Keratinocyte (primary cell): ENCODE measurements around the gene PCNX1. TPM values are rescaled to one million over a fixed set of nuclear protein-coding genes. Genes with fewer than 3 reads are reported as not detected.
"Not testable (repeated sequence)": the region's sequence is repeated elsewhere in the genome, so short reads cannot be mapped to it uniquely, and the experiment has no call there.

Source experiments
- DNase-seq: peaks from one replicate; pipeline ENCODE4 v3.0.0-alpha.2; 2011; ENCODE audit warnings: low read depth, missing footprints, low spot score
- FAIRE-seq: peaks from 2 replicates; lab custom pipeline; 2011; peaks lifted over from hg19 to GRCh38; lab: Jason Lieb, UNC
- H2AFZ ChIP-seq: 2 replicates; pipeline ENCODE4 v1.6.0; 2012; ENCODE audit warnings: low read length, control low read depth, inconsistent platforms; ENCODE audit not compliant: control insufficient read depth
- H3K27ac ChIP-seq: 2 replicates; pipeline ENCODE4 v1.5.1; 2011; ENCODE audit warnings: low read length; ENCODE audit not compliant: control insufficient read depth, insufficient read depth
- H3K27me3 ChIP-seq: 3 replicates; pipeline ENCODE4 v1.6.0; 2011; ENCODE audit warnings: low read length; ENCODE audit not compliant: control insufficient read depth, insufficient read depth; ENCODE audit errors: extremely low read depth
- H3K36me3 ChIP-seq, 2 experiments: 2 replicates in 1 of 2; 3 replicates in 1 of 2; pipeline ENCODE4 v1.5.1; 2011; ENCODE audit warnings: low read length in 2 of 2, mild to moderate bottlenecking in 1 of 2; ENCODE audit not compliant: control insufficient read depth in 2 of 2, insufficient read depth in 2 of 2; ENCODE audit errors: extremely low read depth in 1 of 2
- H3K4me1 ChIP-seq: 3 replicates; pipeline ENCODE4 v1.5.1; 2011; ENCODE audit warnings: low read length; ENCODE audit not compliant: control insufficient read depth, insufficient read depth; ENCODE audit errors: extremely low read depth
- H3K4me2 ChIP-seq: 3 replicates; pipeline ENCODE4 v1.6.0; 2011; ENCODE audit warnings: low read depth, low read length; ENCODE audit not compliant: control insufficient read depth, insufficient read depth; ENCODE audit errors: extremely low read depth
- H3K4me3 ChIP-seq, 3 experiments: fragments of 200-600 bp in 1 of 3; sonication (generic) in 1 of 3; 2 replicates in 2 of 3; 3 replicates in 1 of 3; pipeline ENCODE4 v1.5.1; 2011 to 2016; ENCODE audit warnings: low read length in 3 of 3, mild to moderate bottlenecking in 3 of 3, control low read depth in 2 of 3, inconsistent platforms in 1 of 3, low read depth in 1 of 3, mixed read lengths in 1 of 3, mixed run types in 1 of 3, moderate library complexity in 1 of 3; ENCODE audit not compliant: control insufficient read depth in 2 of 3, insufficient read depth in 2 of 3; ENCODE audit errors: extremely low read depth in 1 of 3
- H3K79me2 ChIP-seq: 2 replicates; pipeline ENCODE4 v1.6.0; 2012; ENCODE audit warnings: low read length; ENCODE audit not compliant: control insufficient read depth, insufficient read depth
- H3K9ac ChIP-seq: 3 replicates; pipeline ENCODE4 v1.6.0; 2011; ENCODE audit warnings: low read length; ENCODE audit not compliant: control insufficient read depth, insufficient read depth; ENCODE audit errors: extremely low read depth
- H3K9me1 ChIP-seq: 3 replicates; pipeline ENCODE4 v1.6.0; 2011; ENCODE audit warnings: low read length; ENCODE audit not compliant: control insufficient read depth, insufficient read depth; ENCODE audit errors: extremely low read depth
- H3K9me3 ChIP-seq: 2 replicates; pipeline ENCODE4 v1.5.1; 2012; ENCODE audit warnings: low read depth, low read length; ENCODE audit not compliant: control insufficient read depth
- H4K20me1 ChIP-seq: 3 replicates; pipeline ENCODE4 v1.6.0; 2011; ENCODE audit warnings: low read length; ENCODE audit not compliant: control insufficient read depth, insufficient read depth; ENCODE audit errors: extremely low read depth
- CTCF ChIP-seq, 3 experiments: IDR thresholded peaks in 1 of 3; conservative IDR thresholded peaks in 1 of 3; optimal IDR thresholded peaks in 1 of 3; 2 replicates in 2 of 3; 3 replicates in 1 of 3; pipeline versions ENCODE3 to v1.5.1; 2011; ENCODE audit warnings: low read length in 3 of 3, mild to moderate bottlenecking in 3 of 3, moderate library complexity in 2 of 3, control low read depth in 1 of 3, inconsistent platforms in 1 of 3; ENCODE audit not compliant: insufficient read depth in 2 of 3; ENCODE audit errors: extremely low read depth in 1 of 3
- EZH2 ChIP-seq: IDR thresholded peaks from one replicate; pipeline ENCODE4 v1.6.1; 2012; ENCODE audit warnings: inconsistent platforms, mild to moderate bottlenecking, low read length, moderate library complexity
- dilution Hi-C: fragments of 300-500 bp; cut with MboI; formaldehyde crosslinking; loops from one replicate; pipeline ENCODE4 v1.7.0; 2020; ENCODE audit warnings: low sequenced_read_pairs; ENCODE audit not compliant: extremely low pct_ligation_motif_present
- polyA plus RNA-seq, 5 experiments: library from polyadenylated mRNA; depleted of rRNA in 3 of 5; stranded (reverse) in 3 of 5; stranded (forward) in 1 of 5; unstranded in 1 of 5; fragments of >200 nt; gene quantifications; 1 replicate in 1 of 5; 2 replicates in 3 of 5; 3 replicates in 1 of 5; pipeline versions ENCODE4 v1.2.1 to v1.2.3, GENCODE V29; 2011 to 2012; ENCODE audit warnings: missing spikeins in 2 of 5, low read depth in 1 of 5, low replicate concordance in 1 of 5

The PCNX1 gene
- polyA plus RNA-seq, 1 donor (not counting 4 experiments of a cell fraction or from before 2014, with no cell fraction given): 39.8 TPM

- Histone ChIP-seq H3K36me3 (no peaks in the 10 kb centered on the region), H3K79me2 (peaks cover 72% of the 10 kb centered on the region), H3K9me1 (peaks cover 3% of the 10 kb centered on the region), H3K9me3 (no peaks in the 10 kb centered on the region), H3K4me3 (no peak overlapping the region), H3K27me3 (no peaks in the 10 kb centered on the region), H3K9ac (no peak overlapping the region), H3K27ac (no peak overlapping the region), H3K4me1 (peaks cover 13% of the 10 kb centered on the region), H2AFZ (no peak overlapping the region), H3K4me2 (no peak overlapping the region), H4K20me1 (peaks cover 11% of the 10 kb centered on the region)
- FAIRE-seq: no peak
- no peak for DNase-seq
- TF ChIP-seq EZH2: no peak
- TF ChIP-seq CTCF (optimal IDR thresholded peaks at IDR 0.05 in 1 of 3, IDR thresholded peaks at IDR 0.05 in 1 of 3, conservative IDR thresholded peaks at IDR 0.05 in 1 of 3; ENCODE audit: extremely low read depth in 1 of 3, insufficient read depth in 2 of 3, low read length in 3 of 3): no peak
- dilution Hi-C loops: no loop called here
These were observed 27.4 kb downstream of the PCNX1 start for GRCh38 chr14:70934502-70935134.

- no peaks in the 10 kb centered on the region for H3K27me3 ChIP-seq
- FAIRE-seq: no peak
- H3K9me1 ChIP-seq: peaks cover 3% of the 10 kb centered on the region
- H3K27ac ChIP-seq: no peak overlapping the region
- no peak overlapping the region for H3K9ac ChIP-seq
- TF ChIP-seq EZH2 (no peak), CTCF (optimal IDR thresholded peaks at IDR 0.05 in 1 of 3, IDR thresholded peaks at IDR 0.05 in 1 of 3, conservative IDR thresholded peaks at IDR 0.05 in 1 of 3; ENCODE audit: extremely low read depth in 1 of 3, insufficient read depth in 2 of 3, low read length in 3 of 3) (no peak)
- peaks cover 10% of the 10 kb centered on the region for H3K4me1 ChIP-seq
- H3K4me2 ChIP-seq: no peak overlapping the region
- no peak overlapping the region for H2AFZ ChIP-seq
- no peaks in the 10 kb centered on the region for H3K9me3 ChIP-seq
- dilution Hi-C loops: no loop called here
- H3K36me3 ChIP-seq: no peaks in the 10 kb centered on the region
- peaks cover 70% of the 10 kb centered on the region for H3K79me2 ChIP-seq
- H4K20me1 ChIP-seq: peaks cover 9% of the 10 kb centered on the region
- no peak for DNase-seq
- no peak overlapping the region for H3K4me3 ChIP-seq
These were observed 27.9 kb downstream of the PCNX1 start for GRCh38 chr14:70935135-70935534.

GRCh38 chr14:70939693-70940092 is 32.4 kb downstream of the PCNX1 start:
- DNase-seq, H3K27me3 ChIP-seq, H3K36me3 ChIP-seq, FAIRE-seq, H3K4me1 ChIP-seq, H3K27ac ChIP-seq, H3K9me3 ChIP-seq, H3K4me3 ChIP-seq, H3K9me1 ChIP-seq, dilution Hi-C loops, H3K4me2 ChIP-seq, H4K20me1 ChIP-seq, H2AFZ ChIP-seq, H3K9ac ChIP-seq: not testable (repeated sequence)
- peaks cover 66% of the 10 kb centered on the region for H3K79me2 ChIP-seq
